Fibroblast of skin of right quadriceps (primary cell): ENCODE data around the gene OTULIN.

Source experiments
- DNase-seq: peaks from one replicate; pipeline ENCODE4 v3.0.0-alpha.2; 2013

Gene OTULIN

DNA sequence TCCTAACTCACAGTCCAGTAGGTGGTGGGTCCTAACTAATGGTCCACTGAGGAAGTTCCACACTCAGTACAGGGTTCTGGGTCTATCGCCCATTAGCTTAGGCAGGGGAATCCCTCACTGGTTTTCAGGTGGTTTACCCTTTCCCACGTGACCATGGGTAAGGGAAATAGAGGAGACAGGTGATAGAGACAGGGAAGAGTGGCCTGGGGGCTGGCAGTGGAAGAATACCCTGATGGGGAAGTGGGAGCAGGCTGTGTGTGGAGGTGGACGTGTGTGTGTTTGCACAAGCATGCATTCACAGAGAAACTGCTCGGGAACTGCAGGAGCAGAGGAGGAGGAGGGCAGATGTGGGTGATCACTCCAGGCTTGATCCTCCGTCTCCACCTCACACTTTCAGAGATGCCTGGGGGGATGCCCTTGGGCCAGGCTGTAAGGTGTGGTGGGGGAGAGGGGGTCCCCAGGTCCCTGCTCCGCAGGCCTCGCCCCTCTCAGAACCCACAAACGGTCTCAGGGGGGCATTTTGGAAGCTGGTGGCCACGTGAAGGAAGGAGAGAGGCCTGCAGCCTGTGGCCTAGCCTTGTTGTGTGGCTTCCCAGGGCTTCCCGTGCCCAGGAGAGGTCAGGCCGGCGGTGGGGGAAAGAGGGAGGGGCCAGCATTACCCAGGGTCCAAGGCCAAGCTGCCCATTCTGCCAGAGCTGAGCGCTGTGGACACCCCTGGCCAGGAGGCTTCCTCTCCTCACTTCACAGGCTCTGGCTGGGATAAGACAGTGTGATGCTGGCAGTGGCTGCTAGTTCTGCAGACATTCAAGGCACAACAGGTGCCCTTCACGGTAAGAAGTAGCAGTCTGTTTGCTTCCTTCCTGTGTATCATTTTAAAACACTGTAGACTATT, 80.0 kb downstream of the OTULIN start:
- no peak for DNase-seq

DNA sequence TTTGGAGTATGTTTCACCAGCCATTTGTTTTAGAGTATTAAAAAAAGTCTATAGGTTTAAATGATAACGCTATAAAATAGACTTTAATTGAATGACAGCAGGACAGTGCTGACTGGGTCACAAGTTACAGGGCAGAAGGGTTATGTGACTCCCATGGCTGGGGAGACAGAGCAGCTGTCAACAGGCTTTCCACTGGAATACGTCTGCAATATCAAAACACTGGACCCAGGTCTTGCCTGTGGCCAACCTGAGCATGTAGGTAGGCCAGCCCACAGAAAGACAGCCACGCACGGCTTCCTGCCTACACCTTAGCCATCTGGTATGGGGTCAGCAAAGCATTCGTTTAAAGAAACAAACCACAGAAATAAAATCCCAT, 80.7 kb downstream of the OTULIN start:
- DNase-seq = no peak

DNA sequence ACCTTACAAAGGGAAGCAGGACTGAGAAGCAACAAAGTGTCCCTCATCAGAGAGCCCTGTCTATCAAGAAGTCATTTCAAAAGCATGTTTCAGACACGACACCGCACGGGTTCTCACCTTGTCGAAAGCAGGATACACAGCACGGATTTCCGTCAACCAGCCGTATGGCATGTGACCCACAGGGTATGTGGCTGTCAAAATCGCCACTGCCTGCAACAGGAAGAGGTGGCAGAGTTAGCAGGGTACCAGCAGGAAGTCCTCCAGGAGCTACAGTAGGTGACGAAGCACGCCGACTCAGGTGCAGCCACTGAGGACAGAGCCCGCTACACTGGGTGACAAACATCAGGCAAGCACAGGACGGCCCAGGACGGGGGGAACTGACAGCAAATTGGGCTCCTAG, 81.2 kb downstream of the OTULIN start:
- no peak for DNase-seq

DNA sequence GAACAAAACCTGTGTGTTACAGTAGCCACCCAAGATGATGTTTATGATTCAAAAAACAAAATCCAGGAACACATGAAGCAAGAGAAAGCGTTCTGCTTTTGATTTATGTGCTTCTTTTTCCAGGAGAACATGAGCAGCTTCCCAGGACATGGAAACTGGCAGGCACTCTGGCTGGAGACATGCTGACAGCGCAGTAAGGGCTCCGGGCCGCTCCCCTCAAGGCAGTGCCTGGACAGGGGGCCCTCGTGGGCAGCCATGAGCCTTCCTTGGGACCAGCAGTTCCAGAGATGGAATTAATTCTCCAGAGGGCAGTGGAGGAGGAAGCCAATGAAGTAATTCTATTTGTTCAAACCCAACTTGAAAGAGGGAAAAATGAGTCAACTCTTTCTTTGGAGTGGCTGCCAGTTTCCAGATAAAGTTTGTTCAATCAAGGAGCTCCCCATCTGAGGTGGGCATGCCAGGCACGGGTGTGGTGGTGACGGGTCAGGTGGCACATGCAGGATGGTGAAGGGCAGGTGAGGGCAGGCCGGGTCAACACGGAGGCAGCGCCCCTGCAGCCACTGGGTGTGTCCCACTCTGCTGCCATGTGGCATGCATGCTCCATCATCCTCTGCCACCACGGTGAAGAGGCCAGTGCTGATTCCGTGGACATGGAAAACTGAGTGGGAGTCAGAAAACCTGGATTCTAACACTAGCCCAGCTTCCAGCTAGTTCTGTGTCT, 83.8 kb downstream of the OTULIN start:
- DNase-seq = no peak
